ENCODE results near the gene GPR78.

DNA sequence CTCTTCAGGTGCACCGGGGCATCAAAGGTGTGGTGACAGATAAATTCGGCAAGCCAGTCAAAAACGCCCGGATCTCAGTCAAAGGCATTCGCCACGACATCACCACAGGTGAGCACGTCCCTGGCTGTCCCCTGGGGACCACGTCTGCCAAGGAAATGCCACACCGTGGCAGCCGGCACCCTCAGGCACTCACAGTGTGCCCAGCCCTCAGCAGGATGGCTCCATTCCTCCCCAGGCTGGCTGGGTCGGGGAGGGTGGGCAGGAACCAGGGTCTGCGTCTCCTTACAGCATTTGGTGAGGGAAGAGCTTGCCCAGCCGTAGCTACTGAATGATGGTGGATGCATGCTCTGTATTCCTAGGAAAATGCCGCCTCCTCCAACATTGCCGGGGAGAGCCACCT is 38.2 kb downstream of the GPR78 start:
- TF ChIP-seq POLR2A (IDR thresholded peaks at IDR 0.05) = no peak
- TF ChIP-seq, protein P1, sequence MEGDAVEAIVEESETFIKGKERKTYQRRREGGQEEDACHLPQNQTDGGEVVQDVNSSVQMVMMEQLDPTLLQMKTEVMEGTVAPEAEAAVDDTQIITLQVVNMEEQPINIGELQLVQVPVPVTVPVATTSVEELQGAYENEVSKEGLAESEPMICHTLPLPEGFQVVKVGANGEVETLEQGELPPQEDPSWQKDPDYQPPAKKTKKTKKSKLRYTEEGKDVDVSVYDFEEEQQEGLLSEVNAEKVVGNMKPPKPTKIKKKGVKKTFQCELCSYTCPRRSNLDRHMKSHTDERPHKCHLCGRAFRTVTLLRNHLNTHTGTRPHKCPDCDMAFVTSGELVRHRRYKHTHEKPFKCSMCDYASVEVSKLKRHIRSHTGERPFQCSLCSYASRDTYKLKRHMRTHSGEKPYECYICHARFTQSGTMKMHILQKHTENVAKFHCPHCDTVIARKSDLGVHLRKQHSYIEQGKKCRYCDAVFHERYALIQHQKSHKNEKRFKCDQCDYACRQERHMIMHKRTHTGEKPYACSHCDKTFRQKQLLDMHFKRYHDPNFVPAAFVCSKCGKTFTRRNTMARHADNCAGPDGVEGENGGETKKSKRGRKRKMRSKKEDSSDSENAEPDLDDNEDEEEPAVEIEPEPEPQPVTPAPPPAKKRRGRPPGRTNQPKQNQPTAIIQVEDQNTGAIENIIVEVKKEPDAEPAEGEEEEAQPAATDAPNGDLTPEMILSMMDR (IDR thresholded peaks at IDR 0.05) = no peak
